Measurements from ENCODE around the gene CD52.

DNA sequence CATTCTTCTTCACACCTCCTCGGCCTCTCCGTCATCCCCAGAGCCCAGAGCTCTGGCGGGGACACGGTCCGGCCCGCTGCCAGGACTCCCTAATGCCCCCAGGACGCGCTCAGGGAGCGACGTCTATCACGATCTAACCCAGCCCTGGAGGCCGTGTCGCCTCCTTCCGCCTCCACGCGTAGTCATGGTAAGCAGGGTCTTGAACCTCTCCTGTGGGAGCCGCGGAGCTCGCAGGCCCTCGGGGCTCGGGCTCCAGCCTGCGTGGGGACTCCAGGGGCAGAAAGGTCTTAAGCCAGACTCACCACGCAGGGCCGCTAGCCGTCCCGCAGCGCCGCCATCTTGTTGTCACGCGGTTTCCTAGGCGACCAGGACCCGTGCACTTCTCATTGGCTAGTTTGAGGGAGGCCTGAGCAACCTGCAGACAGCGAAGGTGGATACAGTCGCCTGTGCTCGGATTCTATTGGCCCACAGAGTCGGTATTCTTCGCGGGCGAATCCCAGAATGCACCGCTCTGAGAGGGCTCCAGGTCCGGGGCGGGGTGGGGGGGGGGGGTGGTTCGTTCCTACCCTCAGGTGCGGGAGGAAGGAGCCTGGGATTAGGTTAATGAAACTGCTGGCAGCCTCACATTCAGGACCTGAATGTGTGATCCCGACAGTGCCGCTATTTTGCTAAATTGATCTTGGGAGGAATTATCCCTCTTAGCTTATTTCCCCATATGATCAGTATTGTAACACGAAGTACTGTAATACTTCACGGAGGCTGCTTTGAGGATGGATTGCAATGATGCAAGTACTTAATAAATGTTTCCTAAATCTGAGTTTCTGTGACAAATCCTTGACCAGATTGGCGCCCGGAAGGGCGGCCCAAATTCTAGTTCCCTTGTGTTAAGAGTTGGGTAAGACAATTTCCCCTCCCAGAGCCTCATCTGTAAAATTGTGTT lies 11.2 kb upstream of the CD52 start, which contains the start of gene UBXN11:
- TF ChIP-seq, protein P1, sequence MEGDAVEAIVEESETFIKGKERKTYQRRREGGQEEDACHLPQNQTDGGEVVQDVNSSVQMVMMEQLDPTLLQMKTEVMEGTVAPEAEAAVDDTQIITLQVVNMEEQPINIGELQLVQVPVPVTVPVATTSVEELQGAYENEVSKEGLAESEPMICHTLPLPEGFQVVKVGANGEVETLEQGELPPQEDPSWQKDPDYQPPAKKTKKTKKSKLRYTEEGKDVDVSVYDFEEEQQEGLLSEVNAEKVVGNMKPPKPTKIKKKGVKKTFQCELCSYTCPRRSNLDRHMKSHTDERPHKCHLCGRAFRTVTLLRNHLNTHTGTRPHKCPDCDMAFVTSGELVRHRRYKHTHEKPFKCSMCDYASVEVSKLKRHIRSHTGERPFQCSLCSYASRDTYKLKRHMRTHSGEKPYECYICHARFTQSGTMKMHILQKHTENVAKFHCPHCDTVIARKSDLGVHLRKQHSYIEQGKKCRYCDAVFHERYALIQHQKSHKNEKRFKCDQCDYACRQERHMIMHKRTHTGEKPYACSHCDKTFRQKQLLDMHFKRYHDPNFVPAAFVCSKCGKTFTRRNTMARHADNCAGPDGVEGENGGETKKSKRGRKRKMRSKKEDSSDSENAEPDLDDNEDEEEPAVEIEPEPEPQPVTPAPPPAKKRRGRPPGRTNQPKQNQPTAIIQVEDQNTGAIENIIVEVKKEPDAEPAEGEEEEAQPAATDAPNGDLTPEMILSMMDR (IDR thresholded peaks at IDR 0.05) = no peak
- TF ChIP-seq POLR2A (IDR thresholded peaks at IDR 0.05) = no peak
